Body of pancreas (tissue), 4 donors: ENCODE data around the gene CHD6.

ENCODE experiments used
- CTCF ChIP-seq, 7 experiments: fragments of 450-650 bp in 4 of 7; fragments of 200-600 bp in 3 of 7; sonication (generic) in 3 of 7; IDR thresholded peaks; one replicate each; pipeline ENCODE4 v1.5.1; 2016 to 2019; ENCODE audit warnings: antibody characterized with exemption in 7 of 7
- POLR2A ChIP-seq, 3 donors: fragments of 450-650 bp; IDR thresholded peaks; one replicate each; pipeline ENCODE4 v1.6.1; 2016; ENCODE audit warnings: antibody characterized with exemption in 3 of 3, mild to moderate bottlenecking in 2 of 3

- TF ChIP-seq CTCF (IDR thresholded peaks at IDR 0.05) (no peak), POLR2A (IDR thresholded peaks at IDR 0.05) (no peak)
Measured at GRCh38 chr20:41394081-41394480, 224.1 kb downstream of the CHD6 start.
